Measurements from ENCODE around the gene CDK14.
A peak's percentile ranks its signal among the peaks of the same experiment; 100 is the strongest.

CDK14 gene

GRCh38 chr7:91182819-91183764 is 587.0 kb downstream of the CDK14 start:
- DNase-seq: no peak

- DNase-seq: no peak
Measured at GRCh38 chr7:91185771-91186170, 589.6 kb downstream of the CDK14 start.

DNA sequence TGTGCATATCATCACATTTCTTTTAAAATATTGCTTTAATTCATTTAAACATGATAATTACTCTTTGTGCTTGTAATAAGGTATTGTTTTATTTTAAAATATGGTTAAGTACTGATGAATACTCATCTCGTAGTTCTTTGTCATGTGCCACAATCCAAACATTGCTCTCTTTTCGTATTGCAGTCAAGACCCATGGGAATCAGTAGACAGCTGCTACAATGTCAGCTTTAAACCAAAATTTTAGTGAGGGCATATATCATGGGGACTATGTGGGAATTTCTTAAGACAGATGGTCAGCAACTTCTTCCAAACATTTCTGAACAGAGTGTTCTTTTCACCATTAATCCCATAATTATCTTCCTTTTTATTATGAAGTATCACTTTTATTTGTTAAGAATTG is 590.9 kb downstream of the CDK14 start:
- no peak for DNase-seq

DNA sequence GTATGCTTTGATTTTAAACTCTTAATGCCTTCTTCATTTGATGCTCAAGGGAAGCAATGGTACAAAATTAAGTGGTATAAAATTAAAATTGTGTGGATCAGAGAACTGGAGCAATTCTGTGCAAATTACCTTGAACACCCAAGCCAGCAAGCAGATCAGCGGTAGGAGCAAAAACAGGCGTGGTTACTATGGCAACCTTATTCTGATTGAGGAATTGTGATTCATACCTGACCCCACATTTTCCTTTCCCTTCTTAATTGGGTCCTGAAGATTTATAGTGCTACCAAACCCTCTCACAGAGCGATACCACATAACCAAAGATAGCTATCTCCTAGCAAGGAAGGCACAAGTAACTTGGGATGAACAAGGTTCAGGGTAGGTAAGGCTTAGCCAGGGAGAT is 595.6 kb downstream of the CDK14 start:
- DNase-seq: no peak

DNA sequence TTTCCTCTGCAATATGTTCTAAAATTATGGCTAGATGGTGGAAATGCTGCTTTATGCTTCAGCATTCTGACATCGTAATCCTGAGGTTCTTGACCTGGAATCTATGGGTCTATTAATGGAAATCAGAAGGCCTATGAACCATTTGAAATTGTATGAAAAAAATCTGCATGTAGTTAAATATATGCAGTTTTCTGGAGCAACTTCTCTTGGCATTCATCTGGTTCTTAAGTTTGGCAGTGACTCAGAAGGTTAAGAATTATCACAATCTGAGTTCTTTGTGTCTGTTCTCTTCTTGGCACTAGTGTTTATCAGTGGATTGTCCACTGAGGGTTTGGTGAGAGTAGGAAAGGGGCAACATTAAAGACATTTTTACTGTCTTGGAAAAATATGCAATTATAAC is 597.0 kb downstream of the CDK14 start:
- DNase-seq: no peak

- DNase-seq: no peak
Measured at GRCh38 chr7:91194841-91195240, 598.7 kb downstream of the CDK14 start.

DNA sequence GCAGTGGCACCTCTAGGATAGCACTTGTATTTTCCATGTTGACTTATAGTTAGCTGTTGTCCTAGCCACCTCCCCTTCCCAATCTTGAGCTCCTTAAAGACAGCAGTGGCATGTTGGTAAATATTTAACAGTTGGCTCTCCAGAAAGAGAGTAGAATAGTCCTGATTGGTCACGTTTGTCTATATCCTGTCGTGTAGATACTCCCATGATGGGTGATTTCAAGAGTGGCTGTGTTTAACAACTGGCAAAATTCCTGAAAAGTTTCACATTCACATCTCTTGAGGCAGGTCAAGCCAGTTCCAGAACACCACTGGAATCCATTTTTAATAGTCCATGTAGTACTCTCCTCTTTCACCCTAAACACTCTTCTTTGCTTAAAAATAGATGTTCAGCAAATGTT is 599.9 kb downstream of the CDK14 start:
- DNase-seq: no peak

DNA sequence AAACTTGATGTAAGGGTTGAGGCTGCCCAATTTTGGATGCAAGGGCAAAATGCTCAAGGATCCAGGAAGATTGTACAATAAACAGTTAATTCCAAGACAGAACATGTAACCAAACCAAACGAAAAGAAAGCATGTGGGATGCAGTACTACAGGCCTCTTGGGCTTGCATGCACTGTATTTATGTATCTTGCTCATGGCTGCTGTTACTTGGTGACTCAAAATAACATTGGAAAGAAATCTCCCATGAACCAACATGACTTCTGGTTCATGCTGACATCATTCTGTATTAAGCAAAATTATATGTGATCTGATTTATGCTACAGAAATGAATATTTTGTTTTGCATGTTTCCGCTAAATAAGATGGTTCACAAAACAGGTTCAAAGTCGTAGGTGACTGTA is 602.2 kb downstream of the CDK14 start:
- no peak for DNase-seq

GRCh38 chr7:91199601-91200000 is 603.5 kb downstream of the CDK14 start:
- DNase-seq: no peak

- peak in 2 of 56 donors; percentile 3 for DNase-seq
Measured at GRCh38 chr7:91201442-91202113, 605.5 kb downstream of the CDK14 start.

DNA sequence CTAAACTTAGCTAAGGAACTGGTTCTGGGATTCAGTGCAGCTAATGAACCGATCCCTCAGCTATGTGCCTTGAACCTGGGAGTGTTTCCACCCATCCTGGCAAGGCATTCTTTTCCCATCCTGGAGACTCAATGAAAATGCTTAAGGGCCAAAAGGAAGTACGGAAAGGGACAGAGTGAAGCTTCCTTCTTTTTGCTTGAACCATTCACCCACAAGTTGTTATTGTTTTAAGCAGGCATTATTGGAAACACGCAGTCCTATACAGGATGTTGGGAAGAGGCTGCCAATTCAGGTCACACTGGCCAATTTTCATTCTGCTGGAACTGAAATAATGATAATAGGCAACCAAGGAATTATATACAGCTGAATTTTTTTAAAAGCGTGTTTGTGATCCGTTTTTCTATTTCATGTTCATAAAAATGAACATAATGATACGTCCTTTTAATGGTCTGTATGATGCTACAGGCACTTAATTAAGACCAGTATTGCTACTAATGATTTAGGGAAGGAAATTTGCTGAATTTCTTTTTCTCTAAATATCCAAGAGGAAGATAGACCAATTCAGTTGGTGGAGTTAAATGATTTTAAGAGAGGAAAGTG is 610.3 kb downstream of the CDK14 start:
- no peak for DNase-seq

- DNase-seq: no peak
Measured at GRCh38 chr7:91212582-91212981, 616.5 kb downstream of the CDK14 start.

GRCh38 chr7:91226411-91226810 is 630.3 kb downstream of the CDK14 start:
- no peak for DNase-seq

GRCh38 chr7:91228327-91228726 is 632.2 kb downstream of the CDK14 start:
- DNase-seq: no peak

DNA sequence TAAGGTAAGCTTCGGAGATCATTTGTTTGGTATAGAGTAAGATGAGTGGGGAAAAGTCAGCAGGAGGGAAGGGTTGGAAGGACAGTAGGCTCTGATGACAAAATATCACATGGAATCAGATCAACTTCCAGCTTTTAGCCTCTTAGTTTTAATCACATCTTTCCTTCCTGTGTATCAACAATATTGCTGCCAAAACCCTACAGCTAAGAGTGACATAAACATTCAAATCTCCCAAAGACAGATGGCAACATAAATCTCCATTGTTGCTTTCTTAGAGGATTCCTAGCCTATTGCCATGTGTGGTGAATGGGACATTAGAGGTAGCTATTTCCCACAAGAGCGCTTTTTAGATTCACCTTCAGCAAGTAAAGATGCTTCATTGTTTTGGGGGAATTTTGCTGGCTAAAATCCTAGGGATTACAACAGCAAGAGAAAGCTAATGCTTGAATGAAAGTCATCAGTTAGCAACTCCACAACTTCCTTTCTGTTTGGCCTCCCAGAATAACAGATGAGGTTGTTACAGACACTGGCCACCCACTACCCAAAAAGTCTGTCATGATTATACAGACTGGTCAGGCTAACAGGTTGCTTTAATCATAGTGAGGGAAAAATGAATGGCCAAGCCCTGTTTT is 632.9 kb downstream of the CDK14 start:
- no peak for DNase-seq

DNA sequence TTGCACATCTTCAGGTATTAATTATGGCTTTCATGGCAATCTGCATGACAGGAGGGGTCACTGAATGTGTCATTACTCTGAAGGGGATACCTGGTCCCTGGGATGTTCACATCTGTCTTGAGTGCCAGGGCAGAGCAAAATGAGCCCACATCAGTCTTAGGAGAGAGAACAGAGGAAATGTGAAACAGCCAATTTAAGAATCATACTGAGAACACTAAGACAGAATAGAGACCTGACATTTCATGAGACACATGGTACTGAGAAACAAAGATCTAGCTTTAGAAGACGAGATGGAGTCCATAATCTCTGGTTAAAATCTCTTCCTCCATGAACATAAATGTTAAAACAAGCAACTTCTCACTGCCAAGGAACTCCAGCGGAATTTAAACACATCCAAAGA is 634.0 kb downstream of the CDK14 start:
- no peak for DNase-seq

GRCh38 chr7:91230503-91230902 is 634.4 kb downstream of the CDK14 start:
- no peak for DNase-seq

DNA sequence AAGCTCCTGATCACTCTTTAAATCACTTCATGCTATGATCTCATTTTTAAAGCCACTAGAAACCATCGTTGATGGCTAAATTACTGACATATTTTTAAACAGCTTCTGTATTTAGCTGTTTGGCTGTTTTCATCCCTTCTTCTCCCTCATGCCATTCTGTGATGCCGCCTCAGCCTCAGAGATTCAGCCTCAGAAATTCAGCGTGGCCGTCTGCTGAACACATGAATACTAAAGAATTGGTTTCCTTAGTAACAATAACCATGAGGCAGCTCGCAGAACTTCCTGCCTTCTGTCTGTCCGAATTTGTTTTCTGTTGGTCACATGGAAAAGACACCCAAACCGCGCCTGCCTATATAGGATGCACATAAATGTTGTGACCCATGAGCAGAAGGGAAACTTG is 637.1 kb downstream of the CDK14 start:
- peak in 15 of 56 donors; percentile 1 to 42 (median 5) for DNase-seq

DNA sequence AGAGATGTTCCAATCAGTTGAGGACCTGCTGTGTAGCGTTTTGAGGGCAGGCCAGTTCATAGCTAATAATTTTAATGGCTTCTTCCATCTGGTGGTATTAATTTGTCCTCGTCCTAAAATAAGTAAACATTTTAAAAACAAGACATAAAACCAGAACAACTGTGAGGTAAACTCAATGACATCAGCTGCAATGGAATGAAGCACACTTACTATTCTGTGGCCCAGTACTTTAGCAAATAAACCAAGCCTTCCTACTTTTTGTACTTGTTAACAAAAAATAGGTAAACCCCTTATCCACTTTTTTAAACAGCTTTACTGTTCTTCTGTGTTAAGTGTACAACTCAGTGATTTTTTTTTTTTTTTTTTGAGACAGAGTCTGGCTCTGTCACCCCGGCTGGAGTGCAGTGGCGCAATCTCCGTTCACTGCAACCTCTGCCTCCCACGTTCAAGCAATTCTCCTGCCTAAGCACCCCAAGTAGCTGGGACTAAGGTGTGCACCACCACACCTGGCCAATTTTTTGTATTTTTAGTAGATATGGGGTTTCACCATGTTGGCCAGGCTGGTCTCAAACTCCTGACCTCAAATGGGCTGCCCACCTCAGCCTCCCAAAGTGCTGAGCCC is 639.2 kb downstream of the CDK14 start:
- no peak for DNase-seq

DNA sequence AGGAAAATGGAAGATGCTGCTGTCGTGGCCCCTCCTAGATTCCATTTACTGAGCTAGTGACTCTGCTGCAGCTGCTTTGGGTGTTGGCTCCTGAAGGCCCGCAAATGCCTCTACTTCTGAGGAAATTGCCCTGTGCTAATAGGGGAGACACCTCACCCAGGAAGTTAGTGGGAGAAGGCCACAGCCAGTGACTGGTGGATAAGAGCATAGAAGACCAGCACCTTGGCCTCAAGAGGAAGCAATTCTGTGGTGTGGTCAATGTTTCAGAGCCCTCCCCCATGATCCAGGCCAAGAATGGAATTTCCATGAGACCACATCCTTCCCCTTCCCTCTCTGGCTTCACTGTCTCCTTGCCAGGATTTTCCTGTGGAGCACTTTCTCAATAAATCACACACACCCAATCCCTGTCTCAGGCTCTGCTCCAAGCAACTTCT is 643.1 kb downstream of the CDK14 start:
- no peak for DNase-seq

DNA sequence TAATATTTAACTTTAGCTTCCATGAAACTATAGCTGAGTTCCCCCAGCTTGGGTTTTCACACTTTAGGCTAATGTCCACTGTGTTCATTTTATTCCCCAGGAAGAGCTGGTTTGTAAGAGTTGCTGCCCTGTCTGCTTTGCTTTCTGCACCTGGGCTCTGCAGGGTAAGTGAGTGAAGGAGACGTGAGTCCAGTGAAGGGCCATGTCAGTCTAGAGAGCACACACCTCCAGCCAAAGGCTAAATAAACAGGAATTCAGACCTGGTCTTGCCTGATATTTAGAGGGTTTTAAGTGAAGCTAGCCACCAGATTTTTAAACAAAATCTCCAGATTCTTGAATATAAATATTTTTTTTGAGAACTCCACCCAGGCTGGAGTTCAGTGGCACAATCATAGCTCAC is 643.7 kb downstream of the CDK14 start:
- no peak for DNase-seq

Data from amygdala (tissue), 56 donors.